BLaER1 treated with 17β-estradiol and CSF1 and Interleukin-3, amounts not matched to agents 10 nM and 100 nM (cell line): ENCODE data around the gene TMTC1.
A peak's percentile ranks its signal among the peaks of the same experiment; 100 is the strongest.

ENCODE experiments used
- H3K27ac ChIP-seq, 11 experiments: shearing (Covaris generic); formaldehyde crosslinking; 2 replicates each; pipeline ENCODE4 v1.8.1; 2022
- H3K27me3 ChIP-seq, 11 experiments: shearing (Covaris generic); formaldehyde crosslinking; 2 replicates each; pipeline ENCODE4 v1.8.1; 2022
- H3K36me3 ChIP-seq, 11 experiments: shearing (Covaris generic); formaldehyde crosslinking; 2 replicates each; pipeline ENCODE4 v1.8.1; 2022
- H3K4me1 ChIP-seq, 10 experiments: shearing (Covaris generic); formaldehyde crosslinking; 2 replicates each; pipeline ENCODE4 v1.8.1; 2022
- H3K4me2 ChIP-seq, 11 experiments: shearing (Covaris generic); formaldehyde crosslinking; 2 replicates each; pipeline ENCODE4 v1.8.1; 2022
- H3K4me3 ChIP-seq, 10 experiments: shearing (Covaris generic); formaldehyde crosslinking; 2 replicates each; pipeline ENCODE4 v1.8.1; 2022
- H3K9ac ChIP-seq, 11 experiments: shearing (Covaris generic); formaldehyde crosslinking; 2 replicates each; pipeline ENCODE4 v1.8.1; 2022
- H3K9me3 ChIP-seq, 11 experiments: shearing (Covaris generic); formaldehyde crosslinking; replicated peaks in 1 of 11; 2 replicates each; pipeline ENCODE4 v1.8.1; 2022
- H4K20me1 ChIP-seq, 11 experiments: shearing (Covaris generic); formaldehyde crosslinking; 2 replicates each; pipeline ENCODE4 v1.8.1; 2022
- Cebpa-rat ChIP-seq, 11 experiments: shearing (Covaris generic); IDR thresholded peaks; 2 replicates each; pipeline ENCODE4 v1.8.1; 2022

Gene TMTC1

DNA sequence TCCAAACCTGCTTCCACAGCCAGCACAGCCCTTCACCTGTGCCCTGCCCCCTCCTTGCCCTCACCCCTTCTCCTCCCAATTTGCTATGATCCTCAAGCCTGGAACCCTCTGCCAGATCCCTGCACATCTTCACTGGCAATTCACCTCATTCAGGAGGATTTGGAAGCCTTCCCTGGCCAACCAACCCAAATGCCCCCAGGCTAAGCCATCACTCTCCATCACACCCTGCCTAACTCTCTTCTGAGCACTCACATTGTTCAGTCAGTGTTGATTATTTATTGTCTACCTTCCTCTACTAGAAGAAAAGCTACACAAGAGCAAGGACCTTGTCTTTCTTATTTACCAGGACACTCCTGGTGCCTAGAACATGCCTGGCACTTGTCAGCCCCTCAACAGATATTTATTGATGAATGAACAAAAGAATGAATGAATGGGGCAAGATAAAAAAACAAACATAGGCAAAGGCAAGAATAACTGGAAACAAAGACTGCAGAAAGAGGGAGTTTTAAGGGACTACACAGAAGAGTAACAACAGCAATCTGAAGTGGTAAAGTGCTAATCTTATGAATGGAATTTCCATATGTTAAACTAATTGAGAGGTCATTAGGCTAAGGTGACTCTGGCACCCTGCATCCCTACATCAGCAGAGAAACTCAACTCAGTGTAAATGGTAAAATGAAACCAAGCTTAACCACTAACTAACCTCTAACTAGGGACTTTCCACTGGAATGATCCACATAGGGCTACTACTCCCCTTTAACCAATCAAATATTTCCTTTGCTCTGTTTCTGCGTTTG, 33.4 kb downstream of the TMTC1 start:
- Histone ChIP-seq H4K20me1 (no peaks in the 10 kb centered on the region), H3K4me2 (no peak overlapping the region), H3K9ac (no peak overlapping the region), H3K27me3 (no peaks in the 10 kb centered on the region), H3K4me1 (peaks cover 0 to 6% (median 0%) of the 10 kb centered on the region in 10 experiments; a peak in 3 of 20 replicates), H3K27ac (no peak overlapping the region), H3K4me3 (no peak overlapping the region), H3K9me3 (no peaks in the 10 kb centered on the region), H3K36me3 (no peaks in the 10 kb centered on the region)
- TF ChIP-seq Cebpa-rat (IDR thresholded peaks at IDR 0.05): no peak

- peak overlapping the region in 2 of 11 experiments; percentile 15 to 20; a peak in 2 of 22 replicates for H3K4me2 ChIP-seq
- peaks cover 0 to 13% (median 0%) of the 10 kb centered on the region in 10 experiments; a peak in 4 of 20 replicates for H3K4me1 ChIP-seq
- H3K36me3 ChIP-seq: no peaks in the 10 kb centered on the region
- no peak overlapping the region for H3K4me3 ChIP-seq
- no peaks in the 10 kb centered on the region for H3K27me3 ChIP-seq
- H3K27ac ChIP-seq: peak overlapping the region in 1 of 11 experiments; percentile 14; a peak in 1 of 22 replicates
- no peak overlapping the region for H3K9ac ChIP-seq
- H3K9me3 ChIP-seq: no peaks in the 10 kb centered on the region
- TF ChIP-seq Cebpa-rat (IDR thresholded peaks at IDR 0.05): no peak
- H4K20me1 ChIP-seq: no peaks in the 10 kb centered on the region
These were observed 39.4 kb downstream of the TMTC1 start for GRCh38 chr12:29744365-29744764.

DNA sequence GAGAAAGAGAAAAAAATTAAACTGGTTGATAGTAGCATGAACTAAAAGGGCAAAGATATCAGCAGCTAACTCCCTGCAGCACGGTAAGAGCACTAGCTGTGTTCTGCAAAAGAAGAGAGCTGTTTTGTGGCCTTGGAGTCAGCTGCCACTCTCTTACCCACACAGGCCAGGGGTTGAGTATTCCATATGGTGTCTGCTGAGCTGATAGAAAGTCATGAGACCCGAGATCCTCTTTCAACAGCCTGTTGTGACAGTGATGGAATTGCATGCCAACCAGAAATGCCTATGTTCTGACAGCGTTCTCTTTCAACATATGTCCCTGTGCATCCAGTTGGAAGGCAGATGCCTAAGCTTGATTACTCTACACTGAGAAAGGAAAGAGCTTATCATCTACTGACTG, 39.9 kb downstream of the TMTC1 start:
- 0 out of 22 replicates have a peak, but pooled peaks of 1 of the 11 experiments have one; percentile 17 for TF ChIP-seq Cebpa-rat (IDR thresholded peaks at IDR 0.05)
- peaks cover 0 to 13% (median 0%) of the 10 kb centered on the region in 10 experiments; a peak in 4 of 20 replicates for H3K4me1 ChIP-seq
- peak overlapping the region in 2 of 11 experiments; percentile 15 to 20; a peak in 3 of 22 replicates for H3K4me2 ChIP-seq
- no peak overlapping the region for H3K9ac ChIP-seq
- no peaks in the 10 kb centered on the region for H3K36me3 ChIP-seq
- no peaks in the 10 kb centered on the region for H3K9me3 ChIP-seq
- no peak overlapping the region for H3K4me3 ChIP-seq
- no peaks in the 10 kb centered on the region for H3K27me3 ChIP-seq
- H4K20me1 ChIP-seq: no peaks in the 10 kb centered on the region
- no peak overlapping the region; a peak in 1 of 22 replicates for H3K27ac ChIP-seq

GRCh38 chr12:29743077-29743476, 40.7 kb downstream of the TMTC1 start:
- H3K9ac ChIP-seq: no peak overlapping the region
- no peaks in the 10 kb centered on the region for H3K36me3 ChIP-seq
- no peak overlapping the region for H3K4me3 ChIP-seq
- peaks cover 0 to 13% (median 0%) of the 10 kb centered on the region in 10 experiments; a peak in 4 of 20 replicates for H3K4me1 ChIP-seq
- no peaks in the 10 kb centered on the region for H4K20me1 ChIP-seq
- H3K4me2 ChIP-seq: no peak overlapping the region
- H3K27ac ChIP-seq: no peak overlapping the region
- H3K9me3 ChIP-seq: no peaks in the 10 kb centered on the region
- TF ChIP-seq Cebpa-rat (IDR thresholded peaks at IDR 0.05): no peak
- no peaks in the 10 kb centered on the region for H3K27me3 ChIP-seq

GRCh38 chr12:29742646-29743045, 41.1 kb downstream of the TMTC1 start:
- no peak overlapping the region for H3K9ac ChIP-seq
- H3K27ac ChIP-seq: no peak overlapping the region
- no peaks in the 10 kb centered on the region for H4K20me1 ChIP-seq
- H3K36me3 ChIP-seq: no peaks in the 10 kb centered on the region
- H3K4me3 ChIP-seq: no peak overlapping the region
- no peak for TF ChIP-seq Cebpa-rat (IDR thresholded peaks at IDR 0.05)
- peaks cover 0 to 13% (median 0%) of the 10 kb centered on the region in 10 experiments; a peak in 4 of 20 replicates for H3K4me1 ChIP-seq
- no peak overlapping the region for H3K4me2 ChIP-seq
- no peaks in the 10 kb centered on the region for H3K9me3 ChIP-seq
- H3K27me3 ChIP-seq: no peaks in the 10 kb centered on the region

- Histone ChIP-seq H3K36me3 (no peaks in the 10 kb centered on the region), H3K4me2 (peak overlapping the region in 2 of 11 experiments; percentile 9 to 10; a peak in 2 of 22 replicates), H3K9me3 (no peaks in the 10 kb centered on the region), H3K4me1 (peaks cover 0 to 13% (median 0%) of the 10 kb centered on the region in 10 experiments; a peak in 4 of 20 replicates), H3K27ac (no peak overlapping the region), H3K4me3 (no peak overlapping the region), H3K27me3 (no peaks in the 10 kb centered on the region), H4K20me1 (no peaks in the 10 kb centered on the region), H3K9ac (no peak overlapping the region)
- peak in 8 of 11 experiments; percentile 24 to 70 (median 54); a peak in 9 of 22 replicates for TF ChIP-seq Cebpa-rat (IDR thresholded peaks at IDR 0.05)
These were observed 42.1 kb downstream of the TMTC1 start for GRCh38 chr12:29741342-29742241.

DNA sequence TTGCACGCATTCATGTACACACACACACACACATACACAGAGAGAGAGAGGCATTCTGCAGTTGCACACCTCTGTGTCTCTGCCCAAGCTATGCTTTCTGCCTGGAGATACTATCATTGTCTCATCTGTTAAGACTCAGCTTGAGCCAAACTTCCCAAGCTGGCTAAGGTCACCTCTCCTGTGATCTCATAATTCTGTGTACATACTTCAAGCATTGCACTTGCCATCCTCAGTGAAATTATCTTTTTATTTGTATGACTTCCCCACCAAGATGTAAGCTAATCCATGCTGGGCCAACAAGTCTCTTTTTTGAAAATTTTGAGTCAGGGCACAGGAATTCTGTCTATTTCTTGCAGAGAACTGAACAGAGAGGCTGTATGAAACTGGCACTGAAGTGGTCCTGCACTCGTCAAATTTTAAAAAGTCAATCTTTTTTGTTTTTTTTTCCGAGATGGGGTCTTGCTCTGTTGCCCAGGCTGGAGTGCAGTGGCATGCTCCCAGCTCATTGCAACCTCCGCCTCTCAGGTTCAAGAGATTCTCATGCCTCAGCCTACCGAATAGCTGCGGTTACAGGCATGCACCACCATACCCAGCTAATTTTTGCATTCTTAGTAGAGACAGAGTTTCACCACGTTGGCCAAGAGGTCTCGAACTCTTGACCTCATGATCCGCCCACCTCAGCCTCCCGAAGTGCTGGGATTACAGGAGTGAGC, 44.3 kb downstream of the TMTC1 start:
- Histone ChIP-seq H3K27me3 (no peaks in the 10 kb centered on the region), H3K9ac (no peak overlapping the region), H3K27ac (no peak overlapping the region), H3K4me3 (no peak overlapping the region), H3K36me3 (no peaks in the 10 kb centered on the region), H3K4me1 (peaks cover 0 to 11% (median 0%) of the 10 kb centered on the region in 10 experiments; a peak in 4 of 20 replicates), H3K9me3 (no peaks in the 10 kb centered on the region), H4K20me1 (no peaks in the 10 kb centered on the region), H3K4me2 (no peak overlapping the region)
- no peak for TF ChIP-seq Cebpa-rat (IDR thresholded peaks at IDR 0.05)

- Histone ChIP-seq H3K36me3 (no peaks in the 10 kb centered on the region), H4K20me1 (no peaks in the 10 kb centered on the region), H3K9me3 (no peaks in the 10 kb centered on the region), H3K4me2 (no peak overlapping the region), H3K9ac (no peak overlapping the region), H3K4me3 (no peak overlapping the region), H3K4me1 (peaks cover 0 to 17% (median 2%) of the 10 kb centered on the region in 10 experiments; a peak in 12 of 20 replicates), H3K27me3 (no peaks in the 10 kb centered on the region), H3K27ac (no peak overlapping the region)
- TF ChIP-seq Cebpa-rat (IDR thresholded peaks at IDR 0.05): no peak
These were observed 45.4 kb downstream of the TMTC1 start for GRCh38 chr12:29738365-29738764.
